ENCODE measurements around the gene IFI6.
"Not testable (repeated sequence)": the region's sequence is repeated elsewhere in the genome, so short reads cannot be mapped to it uniquely, and the experiment has no call there.

The IFI6 gene

GRCh38 chr1:27671964-27672749, at the start of gene IFI6:
TSS of gene IFI6 (minus strand) at chr1:27672192. CDS start at chr1:27669314, 2,878 bp downstream.
- peak; percentile 89 to 91 for DNase-seq (ENCODE audit: low read depth in 2 of 2)

GRCh38 chr1:27719286-27720251, 47.6 kb upstream of the IFI6 start:
- DNase-seq (ENCODE audit: low read depth in 2 of 2) = no peak

- DNase-seq (ENCODE audit: low read depth in 2 of 2) = no peak
Measured at GRCh38 chr1:27716262-27716895, 44.4 kb upstream of the IFI6 start.

GRCh38 chr1:27713869-27714513, 42.0 kb upstream of the IFI6 start:
- no peak for DNase-seq (ENCODE audit: low read depth in 2 of 2)

GRCh38 chr1:27713139-27713725, 41.2 kb upstream of the IFI6 start:
- no peak for DNase-seq (ENCODE audit: low read depth in 2 of 2)

- no peak for DNase-seq (ENCODE audit: low read depth in 2 of 2)
Measured at GRCh38 chr1:27710574-27710973, 38.6 kb upstream of the IFI6 start.

- no peak for DNase-seq (ENCODE audit: low read depth in 2 of 2)
Measured at GRCh38 chr1:27705545-27705944, 33.6 kb upstream of the IFI6 start.

GRCh38 chr1:27704958-27705357, 33.0 kb upstream of the IFI6 start:
- no peak for DNase-seq (ENCODE audit: low read depth in 2 of 2)

- DNase-seq (ENCODE audit: low read depth in 2 of 2) = not testable (repeated sequence)
Measured at GRCh38 chr1:27696835-27697234, 24.8 kb upstream of the IFI6 start.

- no peak for DNase-seq (ENCODE audit: low read depth in 2 of 2)
Measured at GRCh38 chr1:27690183-27690582, 18.2 kb upstream of the IFI6 start.

- DNase-seq (ENCODE audit: low read depth in 2 of 2) = no peak
Measured at GRCh38 chr1:27689423-27690173, 17.6 kb upstream of the IFI6 start.

GRCh38 chr1:27687906-27688305, 15.9 kb upstream of the IFI6 start:
- DNase-seq (ENCODE audit: low read depth in 2 of 2) = no peak

- no peak for DNase-seq (ENCODE audit: low read depth in 2 of 2)
Measured at GRCh38 chr1:27686223-27686990, 14.4 kb upstream of the IFI6 start.

- no peak for DNase-seq (ENCODE audit: low read depth in 2 of 2)
Measured at GRCh38 chr1:27684176-27684575, 12.2 kb upstream of the IFI6 start.

- no peak for DNase-seq (ENCODE audit: low read depth in 2 of 2)
Measured at GRCh38 chr1:27682351-27682944, 10.5 kb upstream of the IFI6 start.

- DNase-seq (ENCODE audit: low read depth in 2 of 2) = not testable (repeated sequence)
Measured at GRCh38 chr1:27681580-27681979, 9.6 kb upstream of the IFI6 start.

- DNase-seq (ENCODE audit: low read depth in 2 of 2) = not testable (repeated sequence)
Measured at GRCh38 chr1:27680225-27680791, 8.3 kb upstream of the IFI6 start.

- no peak for DNase-seq (ENCODE audit: low read depth in 2 of 2)
Measured at GRCh38 chr1:27678747-27679146, 6.8 kb upstream of the IFI6 start.

GRCh38 chr1:27676410-27676809, 4.4 kb upstream of the IFI6 start:
- DNase-seq (ENCODE audit: low read depth in 2 of 2) = no peak

Data from fibroblast of skin of left quadriceps (primary cell).